Measurements from ENCODE around the gene SLC2A9.

The SLC2A9 gene

DNA sequence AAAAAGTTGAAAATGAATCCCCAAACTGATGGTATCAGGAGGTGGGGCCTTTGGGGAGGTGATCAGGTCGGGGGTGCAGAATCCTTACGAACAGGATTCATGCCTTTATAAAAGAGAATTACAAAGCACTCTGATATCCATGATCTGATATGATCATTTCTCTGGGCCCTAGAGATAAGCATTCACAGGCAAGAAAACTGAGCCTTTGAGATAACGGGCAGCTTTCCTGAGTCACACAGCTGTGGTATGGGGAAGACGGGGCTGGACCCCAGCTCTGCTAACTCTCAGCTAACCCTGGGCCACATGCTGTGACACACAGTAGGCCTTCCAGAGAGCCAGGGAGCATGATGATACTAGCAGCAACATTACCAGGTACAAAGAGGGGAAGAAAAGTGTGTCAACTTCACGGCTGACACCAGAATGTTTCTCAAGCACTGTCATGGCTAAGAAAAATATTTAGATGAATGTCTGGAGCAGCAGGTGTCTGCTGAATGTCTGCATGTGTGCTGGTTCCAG is 85.1 kb downstream of the SLC2A9 start:
- in situ Hi-C loops (cut with MboI; ENCODE audit: low sequenced_read_pairs), result no loop called here

DNA sequence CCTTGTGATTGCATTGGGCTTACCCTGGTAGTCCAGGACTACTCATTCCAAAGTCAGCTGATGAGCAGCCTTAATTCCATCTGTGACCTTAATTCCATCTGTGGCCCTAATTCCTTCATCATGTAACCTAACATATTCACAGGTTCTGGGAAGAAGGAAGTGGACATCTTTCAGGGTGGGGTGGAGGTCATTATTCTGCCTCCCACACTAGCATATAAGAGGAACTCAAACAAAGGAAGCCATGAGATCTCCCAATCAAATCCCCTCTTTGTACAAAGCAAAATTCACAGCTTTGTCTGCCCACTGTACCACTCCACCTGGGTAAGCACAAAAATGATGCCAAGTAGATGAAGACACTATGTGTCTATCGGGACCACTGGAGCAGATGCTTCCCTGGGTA is 87.3 kb downstream of the SLC2A9 start:
- in situ Hi-C loops (cut with MboI; ENCODE audit: low sequenced_read_pairs), result no loop called here

DNA sequence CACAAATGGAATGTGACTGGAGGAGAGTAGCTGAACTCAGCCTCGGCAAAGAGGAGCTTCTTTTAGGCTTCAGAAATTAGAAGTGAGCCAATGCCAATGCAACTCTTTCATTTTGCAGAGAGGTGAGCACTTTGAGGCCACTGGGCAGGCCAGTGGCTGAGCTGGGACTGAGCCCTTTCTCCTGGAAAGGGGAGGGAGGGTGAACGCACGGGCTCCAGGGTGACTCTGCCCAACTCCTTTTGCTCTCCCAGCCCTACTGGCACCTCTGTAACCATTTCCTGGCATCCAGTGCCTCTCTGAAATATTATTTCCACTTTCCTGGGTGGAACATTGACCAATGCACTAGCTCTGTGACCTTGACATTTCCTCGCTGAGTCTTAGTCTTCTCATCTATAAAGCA is 88.1 kb downstream of the SLC2A9 start:
- in situ Hi-C loops (cut with MboI; ENCODE audit: low sequenced_read_pairs), result no loop called here

DNA sequence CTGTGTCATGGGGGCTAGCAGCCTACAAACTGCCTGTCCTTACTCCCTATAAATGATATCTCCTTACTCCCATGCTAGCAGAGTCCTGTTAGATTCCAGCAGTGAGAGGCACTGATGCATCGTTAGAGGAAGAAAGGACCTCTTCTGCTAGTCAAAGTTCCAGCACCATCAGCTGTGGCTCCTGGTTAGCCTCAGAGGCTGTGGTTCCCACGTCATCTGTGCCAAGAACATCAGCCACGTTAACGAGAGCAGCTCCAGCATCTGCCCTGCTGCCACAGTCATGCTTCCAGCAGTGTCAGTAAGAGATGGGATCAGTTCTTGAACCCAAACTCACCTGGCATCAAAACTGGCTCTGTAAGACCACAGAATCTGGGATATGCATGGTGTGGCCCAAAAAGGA is 88.5 kb downstream of the SLC2A9 start:
- in situ Hi-C loops (cut with MboI; ENCODE audit: low sequenced_read_pairs), result no loop called here

DNA sequence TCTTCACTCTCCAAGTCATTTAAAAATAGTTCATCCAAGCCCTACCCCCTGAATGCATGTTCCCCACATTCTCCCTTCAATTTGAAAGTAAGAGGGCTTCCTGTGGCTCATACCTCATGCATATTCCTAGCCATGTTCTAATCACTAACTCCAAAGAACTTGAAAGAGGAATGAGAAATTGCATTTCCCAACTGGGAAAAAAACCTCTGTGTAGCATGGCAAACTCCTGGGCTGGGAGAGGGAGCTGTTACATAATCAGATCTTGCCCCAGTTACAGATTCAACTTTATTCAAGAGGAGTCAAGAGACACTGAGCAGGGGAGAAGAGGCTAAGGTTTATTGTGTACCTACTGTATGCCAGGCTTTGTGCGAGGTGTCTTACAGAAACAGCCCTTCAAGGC is 90.2 kb downstream of the SLC2A9 start:
- in situ Hi-C loops (cut with MboI; ENCODE audit: low sequenced_read_pairs), result no loop called here

DNA sequence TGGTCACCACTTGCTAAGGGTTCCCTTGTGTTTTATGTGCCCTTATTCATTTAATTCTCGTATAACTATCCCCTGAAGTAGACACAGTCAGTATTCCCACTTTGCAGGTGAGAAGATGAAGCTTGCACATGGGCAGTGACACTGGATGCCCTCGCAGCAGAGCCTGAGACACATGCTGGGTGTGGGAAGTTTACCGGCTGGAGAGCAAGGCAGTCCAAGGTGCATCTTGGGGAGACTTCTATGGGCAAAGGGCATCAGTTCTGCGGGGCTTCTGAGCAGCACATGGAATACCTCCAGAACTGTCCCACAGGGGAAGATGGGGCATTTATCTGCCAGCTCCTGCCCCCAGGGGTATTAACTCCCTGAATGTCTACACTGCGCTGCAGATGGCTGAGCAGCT is 92.2 kb downstream of the SLC2A9 start:
- in situ Hi-C loops (cut with MboI; ENCODE audit: low sequenced_read_pairs), result no loop called here

DNA sequence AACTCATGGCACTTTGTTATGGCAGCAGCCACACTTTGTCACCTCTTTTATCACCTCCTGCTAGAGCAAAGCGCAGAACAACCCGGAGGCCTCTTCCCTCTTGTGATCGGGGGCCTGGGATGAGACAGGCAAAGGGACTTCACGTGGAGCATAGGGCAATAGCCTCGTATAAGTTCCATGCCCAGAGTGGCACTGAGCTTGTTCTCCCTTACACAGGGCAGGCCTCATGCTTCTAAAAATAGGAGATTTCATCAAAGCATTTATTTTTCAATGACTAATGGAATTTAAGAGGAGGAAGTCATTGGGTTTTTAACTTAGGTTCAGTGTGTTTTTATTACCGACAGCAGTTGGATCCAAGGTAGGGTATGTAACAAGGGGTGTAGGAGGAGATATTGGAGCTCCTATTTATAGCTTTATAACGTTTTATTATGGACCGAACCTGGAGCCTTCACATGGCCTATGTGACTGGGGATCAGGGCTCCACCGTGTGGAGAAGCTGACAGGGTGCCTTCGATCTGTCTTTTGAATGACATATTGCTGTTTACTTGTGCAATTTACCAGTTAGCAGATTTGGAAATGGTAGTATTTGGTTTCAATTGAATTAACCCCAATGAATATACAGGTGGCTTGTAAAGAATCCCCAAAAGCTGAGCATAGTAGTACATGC is 93.8 kb downstream of the SLC2A9 start:
- in situ Hi-C loops (cut with MboI; ENCODE audit: low sequenced_read_pairs), result no loop called here

DNA sequence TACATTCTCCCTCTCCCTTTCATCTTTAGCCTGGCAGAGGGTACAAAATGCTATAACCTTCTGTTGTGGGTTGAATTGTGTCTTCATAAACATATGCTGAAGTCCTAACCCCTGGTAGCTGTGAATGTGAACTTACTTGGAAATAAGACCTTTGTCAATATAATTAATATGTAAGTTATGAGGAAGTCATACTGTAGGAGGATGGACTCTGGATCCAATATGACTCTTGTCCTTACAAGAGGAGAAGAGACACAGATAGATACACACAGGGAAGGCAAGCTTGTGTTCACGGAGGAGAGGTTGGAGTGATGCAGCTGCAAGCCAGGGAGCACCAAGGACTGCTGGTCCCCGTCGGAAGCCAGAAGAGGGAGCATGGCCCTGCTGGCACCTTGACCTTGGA is 94.7 kb downstream of the SLC2A9 start:
- in situ Hi-C loops (cut with MboI; ENCODE audit: low sequenced_read_pairs), result no loop called here

DNA sequence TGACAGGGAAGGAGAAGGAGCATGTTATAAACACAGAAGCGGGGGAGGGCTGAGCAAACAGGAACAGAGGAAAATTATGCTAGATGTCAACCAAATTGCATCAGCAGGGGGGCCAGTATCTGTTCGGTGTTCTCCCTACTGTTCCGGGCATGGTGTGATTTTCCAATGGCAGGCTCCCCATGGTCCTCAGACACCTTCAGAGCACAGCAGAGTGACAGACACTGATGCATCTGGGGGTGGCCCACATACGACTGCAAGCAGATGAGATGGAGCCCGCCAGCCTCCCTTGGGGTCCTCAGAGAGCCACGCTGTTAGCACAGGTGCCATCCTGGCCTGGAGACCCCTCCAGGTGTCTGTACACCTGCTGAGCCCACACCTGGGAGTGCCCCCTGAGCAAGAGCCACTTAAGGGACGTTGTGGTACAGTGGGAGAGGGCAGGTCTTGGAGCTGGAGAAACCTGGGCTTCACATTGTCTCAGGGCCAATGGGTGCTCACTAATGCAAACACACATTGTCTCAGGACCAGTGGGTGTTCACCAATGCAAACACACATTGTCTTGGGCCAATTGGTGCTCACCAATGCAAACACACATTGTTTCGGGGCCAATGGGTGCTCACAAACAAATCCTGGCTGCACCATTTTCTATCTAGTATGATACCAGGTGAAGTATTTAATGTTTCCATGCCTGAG is 95.4 kb downstream of the SLC2A9 start:
- in situ Hi-C loops (cut with MboI; ENCODE audit: low sequenced_read_pairs), result no loop called here

DNA sequence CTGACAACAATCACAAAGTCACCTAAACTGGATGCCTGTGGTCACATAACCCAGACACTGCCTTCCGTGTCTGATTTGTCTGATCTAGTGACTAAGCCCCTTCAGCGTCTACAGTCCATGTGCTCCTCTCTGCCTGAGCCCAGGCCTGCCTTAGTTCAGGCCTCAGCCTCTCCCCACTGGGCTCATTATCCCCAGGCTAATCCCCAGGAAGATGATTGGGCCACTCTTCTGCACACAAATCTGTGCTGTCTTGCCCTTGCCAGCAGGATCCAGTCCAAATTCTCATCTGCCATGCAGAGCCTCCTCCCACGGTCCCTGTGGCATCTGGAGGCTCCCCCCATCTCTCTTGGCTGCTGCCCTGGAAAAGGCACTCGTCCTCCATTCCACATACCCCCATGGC is 96.5 kb downstream of the SLC2A9 start:
- in situ Hi-C loops (cut with MboI; ENCODE audit: low sequenced_read_pairs), result no loop called here

DNA sequence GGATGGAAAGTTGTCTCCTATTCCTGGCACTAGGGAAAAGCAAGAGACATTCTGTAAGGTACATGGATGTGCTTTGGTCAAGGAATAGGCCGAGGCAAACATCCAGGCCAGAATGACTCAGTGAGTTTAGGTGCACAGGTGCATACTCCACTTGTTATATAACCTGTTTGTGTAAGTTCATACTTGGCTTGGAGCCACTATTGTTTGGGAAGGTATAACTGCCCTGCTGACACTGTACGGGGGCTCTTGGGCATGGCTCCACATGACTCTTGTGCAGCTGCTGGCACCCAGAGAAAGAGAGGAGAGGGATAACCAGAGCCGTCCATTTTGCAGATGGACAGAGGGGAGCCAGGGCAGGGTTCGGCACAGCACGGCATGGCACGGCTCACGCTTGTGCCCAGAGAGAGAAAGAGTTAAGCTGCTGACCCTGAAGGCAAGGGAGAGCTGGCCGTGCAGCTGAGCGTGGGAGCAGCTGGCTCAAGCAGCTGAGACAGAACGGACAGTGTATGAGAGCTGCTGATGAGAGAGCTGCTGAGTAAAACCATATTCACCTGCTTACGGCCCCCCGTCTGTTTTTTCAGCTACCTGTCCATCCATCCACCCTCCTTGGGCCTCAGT is 98.0 kb downstream of the SLC2A9 start:
- in situ Hi-C loops (cut with MboI; ENCODE audit: low sequenced_read_pairs), result no loop called here

DNA sequence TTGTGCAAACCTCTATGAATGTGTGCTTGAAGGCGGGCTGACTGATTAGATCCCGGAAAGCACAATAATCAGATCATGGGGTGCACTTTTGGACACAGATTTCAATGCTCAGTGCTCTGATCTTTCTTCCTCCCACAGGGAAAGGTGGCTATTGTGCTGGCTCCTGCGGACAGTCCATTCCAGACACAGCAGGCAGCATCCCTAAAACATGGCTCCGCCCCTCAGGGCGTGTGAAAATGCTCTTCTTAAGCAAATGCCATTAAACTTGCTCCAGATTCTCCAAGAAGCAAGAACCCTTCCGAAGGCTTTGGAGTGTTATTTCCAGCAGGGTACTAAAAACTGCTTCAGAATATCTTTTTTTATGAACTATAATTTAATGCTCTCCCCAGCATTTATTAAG is 100.0 kb downstream of the SLC2A9 start:
- in situ Hi-C loops (cut with MboI; ENCODE audit: low sequenced_read_pairs), result no loop called here

DNA sequence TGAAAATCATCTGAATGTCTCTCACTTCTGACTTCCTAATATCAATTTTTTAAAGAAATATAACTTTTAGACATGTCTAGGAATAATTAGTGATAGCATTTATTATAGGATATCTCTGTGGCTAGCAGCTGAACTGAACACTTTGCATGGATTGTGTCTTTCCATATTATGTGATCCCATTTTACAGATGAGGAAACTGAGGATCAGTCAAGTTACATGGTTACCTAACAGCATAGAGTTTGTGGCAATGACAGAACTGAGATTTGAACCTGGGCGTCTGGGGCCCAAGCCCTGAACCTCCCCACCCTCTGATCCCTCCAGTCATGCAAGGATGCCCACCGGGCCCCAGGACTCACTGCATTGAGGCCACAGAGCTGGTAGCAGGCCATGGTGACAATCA is 101.3 kb downstream of the SLC2A9 start:
- in situ Hi-C loops (cut with MboI; ENCODE audit: low sequenced_read_pairs), result no loop called here

DNA sequence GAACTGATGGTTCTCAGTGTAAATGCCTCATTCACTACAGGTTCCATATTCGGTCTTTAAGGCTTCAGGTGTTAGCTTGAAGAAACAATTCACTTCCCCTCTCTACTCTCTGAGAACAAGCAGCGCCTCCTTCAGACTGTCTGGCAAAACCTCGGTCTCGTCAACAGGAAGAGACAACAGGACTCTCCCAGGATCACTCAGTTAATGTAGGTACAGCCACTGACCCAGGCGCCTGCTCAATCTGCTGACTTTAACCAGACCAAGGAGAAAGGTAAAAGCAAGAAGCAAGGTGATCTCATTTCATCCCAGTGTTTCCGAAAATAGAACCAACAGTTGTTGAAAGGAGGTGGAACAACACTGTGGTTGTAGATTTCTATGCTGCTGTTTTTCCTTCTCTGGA is 102.2 kb downstream of the SLC2A9 start:
- in situ Hi-C loops (cut with MboI; ENCODE audit: low sequenced_read_pairs), result no loop called here

DNA sequence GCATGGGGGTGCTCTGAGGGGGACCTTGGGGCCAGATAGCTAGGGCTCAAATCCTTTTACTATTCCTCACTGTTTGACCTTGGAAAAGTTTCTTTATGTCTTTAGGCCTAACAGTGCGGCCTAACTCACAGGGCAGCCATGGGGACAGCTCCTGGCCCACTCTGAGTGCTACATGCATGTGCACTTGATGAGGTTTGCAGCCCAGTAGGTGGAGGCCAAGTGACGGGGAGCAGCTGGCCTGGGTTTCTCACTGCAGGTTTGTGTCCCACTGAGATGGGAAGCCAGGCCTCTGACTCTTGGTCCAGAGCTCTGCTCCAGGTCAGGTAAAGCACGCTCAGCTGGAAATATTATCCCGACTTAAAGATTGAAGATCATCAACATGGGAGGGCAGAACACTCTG is 102.8 kb downstream of the SLC2A9 start:
- in situ Hi-C loops (cut with MboI; ENCODE audit: low sequenced_read_pairs), result no loop called here

DNA sequence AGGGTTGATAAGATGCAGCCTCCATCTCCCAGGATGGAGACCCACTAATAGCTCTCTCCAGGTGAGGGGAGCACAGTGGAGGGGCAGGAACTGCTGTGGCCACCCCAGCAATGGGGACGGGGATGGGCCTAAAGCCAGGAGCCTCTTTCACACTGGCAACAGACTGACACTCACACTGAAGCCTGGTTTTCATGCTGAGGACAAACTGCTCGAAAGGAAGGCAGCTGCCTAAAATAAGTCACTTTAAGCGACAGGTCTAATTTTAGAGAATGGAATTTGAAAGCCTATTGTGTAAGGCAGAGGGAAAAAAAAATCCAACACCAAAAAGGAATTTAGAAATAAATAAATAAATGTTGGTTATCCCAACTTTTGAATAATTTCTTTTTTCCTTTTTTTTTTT is 104.4 kb downstream of the SLC2A9 start:
- in situ Hi-C loops (cut with MboI; ENCODE audit: low sequenced_read_pairs), result no loop called here

DNA sequence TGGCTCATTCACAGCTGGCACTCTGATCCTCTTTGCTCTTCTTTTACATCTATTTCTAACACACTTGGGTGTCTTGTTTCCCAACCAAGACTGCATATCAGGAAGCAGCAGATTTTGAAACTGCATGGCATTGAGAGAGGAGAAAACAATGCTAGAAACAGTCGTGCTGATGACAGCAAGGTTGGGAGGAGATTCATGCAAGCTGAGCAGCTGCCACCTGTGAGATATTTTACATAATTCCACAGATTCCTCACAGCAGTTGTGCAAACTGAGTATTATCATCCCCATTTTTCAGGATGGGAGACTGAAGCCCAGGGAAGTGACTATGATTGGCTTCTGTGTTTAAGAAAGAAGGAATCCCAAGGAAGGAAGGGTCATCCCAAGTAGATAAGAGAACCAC is 105.0 kb downstream of the SLC2A9 start:
- in situ Hi-C loops (cut with MboI; ENCODE audit: low sequenced_read_pairs), result no loop called here

DNA sequence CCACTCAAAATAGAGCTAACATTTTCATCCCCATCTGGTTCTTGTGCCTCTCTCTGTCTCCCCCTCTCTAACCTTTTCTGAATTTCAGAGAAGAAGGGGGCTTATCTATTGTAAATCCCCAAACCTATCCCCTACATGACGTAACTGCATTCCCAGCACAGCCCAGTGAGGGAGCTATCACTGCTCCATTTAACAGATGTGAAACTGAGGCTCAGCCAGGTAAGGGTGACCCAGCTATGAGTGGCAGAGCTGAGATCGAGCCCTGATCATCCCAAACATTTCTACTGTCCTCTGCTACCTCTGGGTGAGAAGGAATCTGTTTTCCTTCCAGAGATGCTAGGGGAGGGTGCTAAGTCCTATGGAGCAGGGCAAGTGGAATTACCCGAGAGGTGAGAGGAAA is 107.5 kb downstream of the SLC2A9 start:
- in situ Hi-C loops (cut with MboI; ENCODE audit: low sequenced_read_pairs), result no loop called here

DNA sequence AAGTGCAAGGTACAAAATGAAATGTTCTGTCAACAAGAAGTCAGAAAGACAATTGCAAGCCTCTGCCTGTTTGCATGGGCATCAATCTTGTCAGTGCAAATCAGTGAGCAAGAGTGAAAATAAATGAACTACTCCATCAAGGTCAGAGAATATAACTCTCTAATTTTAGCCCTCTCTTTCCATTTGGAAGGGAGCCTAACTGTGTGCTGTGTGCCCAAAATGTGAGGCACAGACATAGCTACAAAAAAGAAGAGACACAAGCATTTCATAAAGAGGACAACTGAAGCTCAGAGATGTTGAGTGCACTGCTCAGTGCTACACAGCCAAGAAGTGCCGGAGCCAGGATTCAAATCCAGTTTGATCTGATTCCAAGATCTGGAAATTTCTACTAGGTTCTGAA is 114.3 kb downstream of the SLC2A9 start:
- in situ Hi-C loops (cut with MboI; ENCODE audit: low sequenced_read_pairs), result no loop called here

DNA sequence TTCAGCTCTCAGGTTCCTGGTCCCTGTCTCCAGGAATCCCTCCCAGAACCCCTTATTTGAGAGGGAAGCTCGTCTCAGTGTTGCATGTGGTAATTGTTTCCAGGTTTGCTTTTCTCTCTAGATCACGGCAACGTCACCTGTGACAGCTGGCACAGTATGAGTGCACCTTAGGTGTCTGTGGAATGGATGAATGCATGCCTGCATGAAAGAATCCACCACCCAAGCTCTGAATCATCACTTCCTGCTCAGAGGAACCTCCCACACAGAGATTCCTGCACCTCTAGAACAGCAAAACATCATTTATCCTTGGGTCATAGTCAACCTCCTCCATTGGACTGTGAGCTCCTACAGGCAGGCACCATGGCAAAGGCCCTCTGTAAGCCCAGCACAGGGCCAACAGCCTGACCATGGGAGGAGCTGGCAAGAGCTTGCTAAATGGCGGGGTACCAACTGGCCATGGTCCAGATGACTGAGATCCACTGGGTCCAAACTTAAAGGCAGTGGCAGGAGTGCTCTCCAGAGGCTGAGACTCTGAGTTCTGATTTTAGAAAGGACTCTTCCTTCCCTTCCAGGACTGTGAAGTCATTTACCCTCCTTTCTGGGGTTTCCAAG is 116.2 kb downstream of the SLC2A9 start:
- in situ Hi-C loops (cut with MboI; ENCODE audit: low sequenced_read_pairs), result no loop called here

DNA sequence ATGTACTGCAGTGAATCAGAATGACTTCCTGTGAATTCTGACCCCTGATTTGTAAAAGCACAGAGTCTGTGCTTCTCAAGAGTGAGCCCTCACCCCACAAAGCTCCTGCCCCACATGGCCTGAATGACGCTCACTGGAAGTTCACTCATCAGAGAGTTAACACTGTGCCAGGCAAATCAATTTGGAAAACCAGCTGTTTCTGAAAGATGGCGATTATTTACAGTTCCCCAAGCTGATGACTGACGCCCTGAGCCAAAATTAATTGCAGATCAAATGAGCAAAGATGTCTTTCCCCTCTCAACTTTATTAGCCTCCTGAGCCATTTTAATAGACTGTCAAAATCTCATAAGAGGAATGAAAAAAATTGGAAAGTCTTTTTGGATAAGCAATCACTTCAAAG is 118.0 kb downstream of the SLC2A9 start:
- in situ Hi-C loops (cut with MboI; ENCODE audit: low sequenced_read_pairs), result no loop called here

DNA sequence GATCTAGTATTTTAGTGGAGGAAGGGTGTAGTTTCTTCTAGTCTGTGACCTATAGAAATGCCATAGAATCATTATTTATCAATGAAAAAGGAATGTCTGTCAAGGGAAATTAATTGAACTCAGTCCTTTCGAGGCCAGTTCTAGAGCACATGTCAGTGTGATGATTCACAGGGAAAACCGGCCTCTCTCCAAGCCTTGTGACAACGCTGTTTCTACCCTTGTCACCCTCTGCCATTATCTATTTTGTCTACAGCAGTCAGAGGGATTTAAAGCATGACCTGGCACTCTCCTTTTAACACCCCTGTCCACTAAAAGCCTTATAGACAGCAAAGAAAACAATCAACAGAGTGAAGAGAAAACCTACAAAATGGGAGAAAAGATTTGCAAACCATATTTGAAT is 120.0 kb downstream of the SLC2A9 start:
- in situ Hi-C loops (cut with MboI; ENCODE audit: low sequenced_read_pairs), result no loop called here

Data from HL-60/S4 treated with retinoic acid at 250 ng/mL for 4 days and 3 days (cell line).